Measurements from ENCODE around the gene TRIO.

DNA sequence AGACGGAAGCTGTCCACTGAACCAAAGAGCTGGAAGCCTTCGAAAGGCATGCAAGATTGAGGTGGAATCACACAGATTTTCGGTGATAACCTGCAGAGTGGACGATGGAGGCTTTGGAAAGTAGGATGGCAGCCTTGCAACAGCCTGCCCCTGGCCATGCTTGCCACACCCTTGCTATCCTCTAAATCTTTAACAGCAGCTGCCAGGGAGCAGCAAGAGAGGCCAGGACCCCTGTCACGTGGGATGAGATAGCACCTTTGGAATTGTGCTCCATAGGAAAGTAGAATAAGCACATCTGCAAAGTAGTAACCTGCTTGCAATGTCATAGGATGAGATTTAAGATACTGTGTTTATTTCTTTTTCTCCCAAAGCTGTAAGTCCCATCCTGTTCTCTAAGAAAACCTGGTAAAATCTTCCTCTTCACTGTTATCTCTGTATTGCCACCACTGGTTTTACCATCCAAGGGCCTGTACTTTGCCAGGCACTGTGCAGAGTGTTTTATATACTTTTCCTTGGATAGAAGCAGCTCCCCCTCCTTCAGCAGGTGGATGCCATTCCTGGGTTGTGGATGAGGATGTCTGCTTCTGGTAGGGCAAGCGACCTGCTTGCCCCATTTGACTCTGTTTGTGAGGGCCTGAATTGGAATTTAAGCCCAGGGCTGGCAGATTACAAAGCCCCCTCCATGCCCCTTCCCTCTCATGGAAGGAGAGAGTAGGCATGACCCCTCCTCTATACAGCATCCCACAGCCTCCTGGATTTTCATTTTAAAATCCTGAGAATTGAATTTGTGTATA, 10.1 kb downstream of the TRIO start:
- TF ChIP-seq CTCF (IDR thresholded peaks at IDR 0.05; ENCODE audit: extremely low read depth in 1 of 2, insufficient read depth in 1 of 2, low read depth in 1 of 2, low read length in 2 of 2): no peak
- TF ChIP-seq EZH2 (IDR thresholded peaks at IDR 0.05; ENCODE audit: borderline replicate concordance, low read depth, low read length, severe bottlenecking): no peak
- no peak for TF ChIP-seq POLR2A (IDR thresholded peaks at IDR 0.05; ENCODE audit: low read depth, low read length)
- no peak for TF ChIP-seq MAX (IDR thresholded peaks at IDR 0.05; ENCODE audit: insufficient read depth, insufficient read length)
- no peak for TF ChIP-seq POLR2AphosphoS5 (IDR thresholded peaks at IDR 0.05; ENCODE audit: insufficient read depth, low read depth, low read length)
